SK-N-MC (cell line): ENCODE measurements around the gene GJB5.

Experiments used
- DNase-seq: peaks from one replicate; pipeline ENCODE4 v3.0.0-alpha.2; 2011; ENCODE audit warnings: low read depth, low spot score
- H3K27ac ChIP-seq: fragments of 200-600 bp; sonication (generic); 2 replicates; pipeline ENCODE4 v1.5.1; 2016; ENCODE audit warnings: mixed run types
- H3K36me3 ChIP-seq: fragments of 200-600 bp; sonication (generic); 2 replicates; pipeline ENCODE4 v1.6.1; 2017; ENCODE audit warnings: antibody characterized with exemption, low read length, mixed read lengths; ENCODE audit not compliant: insufficient read depth
- H3K4me3 ChIP-seq: fragments of 200-600 bp; sonication (generic); 2 replicates; pipeline ENCODE4 v1.5.1; 2016
- H3K9ac ChIP-seq: fragments of 200-600 bp; sonication (generic); 2 replicates; pipeline ENCODE4 v1.8.0; 2017; ENCODE audit warnings: mixed run types, mixed read lengths; ENCODE audit not compliant: insufficient read length
- H3K9me3 ChIP-seq: fragments of 200-600 bp; sonication (generic); 2 replicates; pipeline ENCODE4 v1.6.1; 2017; ENCODE audit warnings: low read depth, mild to moderate bottlenecking, antibody characterized with exemption, low read length, moderate library complexity, mixed read lengths
- EZH2 ChIP-seq: fragments of 200-600 bp; sonication (generic); IDR thresholded peaks from one replicate; pipeline ENCODE4 v1.6.1; 2017; ENCODE audit warnings: antibody characterized with exemption
- FOXP2 ChIP-seq: optimal IDR thresholded peaks from 2 replicates; pipeline ENCODE3; 2011; ENCODE audit warnings: mild to moderate bottlenecking, moderate library complexity; ENCODE audit not compliant: insufficient read depth; ENCODE audit errors: extremely low read length, control extremely low read depth
- POLR2AphosphoS5 ChIP-seq: IDR thresholded peaks from 2 replicates; pipeline ENCODE4 v1.6.1; 2012; ENCODE audit warnings: mild to moderate bottlenecking, low read depth, low read length, borderline replicate concordance

The GJB5 gene

GRCh38 chr1:34792868-34793727 is 38.3 kb downstream of the GJB5 start, which contains the start of gene GJA4:
Gene GJA4 (plus strand): TSS chr1:34792999. CDS start chr1:34794214, 1,215 bp downstream.
- Histone ChIP-seq H3K9ac (no peak within 1 kb of the TSS), H3K27ac (no peak within 1 kb of the TSS), H3K36me3 (no peaks in the 10 kb centered on the region), H3K4me3 (no peak within 1 kb of the TSS), H3K9me3 (no peaks in the 10 kb centered on the region)
- TF ChIP-seq FOXP2, result no peak
- TF ChIP-seq EZH2, result no peak
- TF ChIP-seq POLR2AphosphoS5, result no peak
- no peak for DNase-seq

GRCh38 chr1:34794001-34794789 is 39.3 kb downstream of the GJB5 start:
- DNase-seq, result no peak
- Histone ChIP-seq H3K27ac (no peak overlapping the region), H3K36me3 (no peaks in the 10 kb centered on the region), H3K4me3 (no peak overlapping the region), H3K9me3 (no peaks in the 10 kb centered on the region), H3K9ac (no peak overlapping the region)
- TF ChIP-seq EZH2 (no peak), FOXP2 (no peak), POLR2AphosphoS5 (no peak)

- TF ChIP-seq EZH2 (no peak), FOXP2 (no peak)
- H3K27ac ChIP-seq, result no peak overlapping the region
- H3K9ac ChIP-seq, result no peak overlapping the region
- H3K36me3 ChIP-seq, result no peaks in the 10 kb centered on the region
- no peak for DNase-seq
- no peak overlapping the region for H3K4me3 ChIP-seq
- H3K9me3 ChIP-seq, result no peaks in the 10 kb centered on the region
These were observed 39.9 kb downstream of the GJB5 start for GRCh38 chr1:34794790-34795180.

- Histone ChIP-seq H3K36me3 (no peaks in the 10 kb centered on the region), H3K27ac (no peak overlapping the region), H3K9me3 (no peaks in the 10 kb centered on the region), H3K9ac (no peak overlapping the region), H3K4me3 (no peak overlapping the region)
- no peak for DNase-seq
- TF ChIP-seq EZH2 (no peak), POLR2AphosphoS5 (no peak), FOXP2 (no peak)
These were observed 41.1 kb downstream of the GJB5 start for GRCh38 chr1:34795916-34796315.

- DNase-seq, result no peak
- Histone ChIP-seq H3K4me3 (no peak overlapping the region), H3K36me3 (no peaks in the 10 kb centered on the region), H3K9ac (no peak overlapping the region), H3K9me3 (no peaks in the 10 kb centered on the region), H3K27ac (no peak overlapping the region)
- no peak for TF ChIP-seq EZH2
- no peak for TF ChIP-seq POLR2AphosphoS5
- no peak for TF ChIP-seq FOXP2
These were observed 42.1 kb downstream of the GJB5 start for GRCh38 chr1:34796990-34797389.

GRCh38 chr1:34800214-34800613 is 45.4 kb downstream of the GJB5 start:
- Histone ChIP-seq H3K4me3 (no peak overlapping the region), H3K27ac (no peak overlapping the region), H3K9ac (no peak overlapping the region), H3K36me3 (no peaks in the 10 kb centered on the region), H3K9me3 (no peaks in the 10 kb centered on the region)
- DNase-seq, result no peak
- TF ChIP-seq POLR2AphosphoS5, result no peak
- no peak for TF ChIP-seq FOXP2
- TF ChIP-seq EZH2, result no peak

- H3K9ac ChIP-seq, result no peak overlapping the region
- no peaks in the 10 kb centered on the region for H3K36me3 ChIP-seq
- TF ChIP-seq FOXP2 (no peak), EZH2 (no peak), POLR2AphosphoS5 (no peak)
- no peak overlapping the region for H3K4me3 ChIP-seq
- H3K27ac ChIP-seq, result no peak overlapping the region
- DNase-seq, result no peak
- H3K9me3 ChIP-seq, result no peaks in the 10 kb centered on the region
These were observed 48.9 kb downstream of the GJB5 start for GRCh38 chr1:34803770-34804169.

- DNase-seq, result no peak
- Histone ChIP-seq H3K9ac (no peak overlapping the region), H3K4me3 (no peak overlapping the region), H3K27ac (no peak overlapping the region), H3K36me3 (no peaks in the 10 kb centered on the region), H3K9me3 (no peaks in the 10 kb centered on the region)
- TF ChIP-seq POLR2AphosphoS5, result no peak
- TF ChIP-seq FOXP2, result no peak
- no peak for TF ChIP-seq EZH2
These were observed 51.5 kb downstream of the GJB5 start for GRCh38 chr1:34806396-34806795.
